Jurkat, Clone E6-1 (cell line): ENCODE measurements around the gene TMCC2.
"Not testable (repeated sequence)": the region's sequence is repeated elsewhere in the genome, so short reads cannot be mapped to it uniquely, and the experiment has no call there.

Experiments used
- DNase-seq: peaks from one replicate; pipeline ENCODE4 v3.0.0-alpha.2; 2011; ENCODE audit warnings: low read depth, low spot score
- H3K4me3 ChIP-seq: 2 replicates; pipeline ENCODE4 v1.5.1; 2011; ENCODE audit warnings: mild to moderate bottlenecking, low read length, control low read depth, moderate library complexity

Gene TMCC2

GRCh38 chr1:205291596-205291995 is 63.9 kb downstream of the TMCC2 start:
- H3K4me3 ChIP-seq: no peak overlapping the region

GRCh38 chr1:205293350-205294074 is 65.8 kb downstream of the TMCC2 start:
- no peak for DNase-seq
- no peak overlapping the region for H3K4me3 ChIP-seq

More at GRCh38 chr1:205291596-205291995, 63.9 kb downstream of the TMCC2 start:
- no peak for DNase-seq

- H3K4me3 ChIP-seq: no peak overlapping the region
- DNase-seq: no peak
These were observed 66.6 kb downstream of the TMCC2 start for GRCh38 chr1:205294175-205294917.

GRCh38 chr1:205294934-205295333 is 67.2 kb downstream of the TMCC2 start:
- DNase-seq: no peak
- no peak overlapping the region for H3K4me3 ChIP-seq

GRCh38 chr1:205296154-205296553 is 68.4 kb downstream of the TMCC2 start:
- no peak for DNase-seq
- no peak overlapping the region for H3K4me3 ChIP-seq

GRCh38 chr1:205297546-205298177 is 69.9 kb downstream of the TMCC2 start:
- H3K4me3 ChIP-seq, DNase-seq: not testable (repeated sequence)

- no peak overlapping the region for H3K4me3 ChIP-seq
- no peak for DNase-seq
These were observed 70.6 kb downstream of the TMCC2 start for GRCh38 chr1:205298191-205298994.

- no peak overlapping the region for H3K4me3 ChIP-seq
- no peak for DNase-seq
These were observed 72.4 kb downstream of the TMCC2 start for GRCh38 chr1:205300149-205300548.

GRCh38 chr1:205301205-205301821 is 73.6 kb downstream of the TMCC2 start:
- no peak for DNase-seq
- no peak overlapping the region for H3K4me3 ChIP-seq

GRCh38 chr1:205301842-205302588 is 74.3 kb downstream of the TMCC2 start:
- H3K4me3 ChIP-seq: no peak overlapping the region

GRCh38 chr1:205303247-205303888 is 75.6 kb downstream of the TMCC2 start:
- no peak for DNase-seq
- no peak overlapping the region for H3K4me3 ChIP-seq

More at GRCh38 chr1:205301842-205302588, 74.3 kb downstream of the TMCC2 start:
- DNase-seq: no peak

- no peak for DNase-seq
- no peak overlapping the region for H3K4me3 ChIP-seq
These were observed 76.4 kb downstream of the TMCC2 start for GRCh38 chr1:205304046-205304694.

GRCh38 chr1:205304695-205305070 is 76.9 kb downstream of the TMCC2 start:
- no peak overlapping the region for H3K4me3 ChIP-seq
- no peak for DNase-seq

- no peak for DNase-seq
- H3K4me3 ChIP-seq: no peak overlapping the region
These were observed 79.3 kb downstream of the TMCC2 start for GRCh38 chr1:205306929-205307566.

GRCh38 chr1:205309741-205310140 is 82.0 kb downstream of the TMCC2 start:
- no peak for DNase-seq
- no peak overlapping the region for H3K4me3 ChIP-seq

GRCh38 chr1:205310976-205311704 is 83.4 kb downstream of the TMCC2 start:
- DNase-seq: no peak
- no peak overlapping the region for H3K4me3 ChIP-seq
